Measurements from ENCODE around the gene ZMYM2.

DNA sequence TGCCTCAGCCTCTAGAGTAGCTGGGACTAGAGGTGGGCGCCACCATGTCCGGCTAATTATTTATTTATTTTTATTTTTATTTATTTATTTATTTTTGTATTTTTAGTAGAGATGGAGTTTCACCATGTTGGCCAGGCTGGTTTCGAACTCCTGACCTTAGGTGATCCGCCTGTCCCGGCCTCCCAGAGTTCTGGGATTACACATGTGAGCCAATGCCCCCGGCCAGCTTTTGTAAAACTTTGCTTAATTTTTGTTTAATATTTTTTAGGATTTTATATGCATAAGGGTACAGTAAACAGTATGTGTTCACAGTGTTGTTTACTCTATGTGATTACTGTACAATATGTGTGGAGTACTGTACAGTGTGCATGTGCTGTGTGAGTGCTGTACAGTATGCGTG, 98.7 kb downstream of the ZMYM2 start:
- TF ChIP-seq YY1 (IDR thresholded peaks at IDR 0.05; ENCODE audit: insufficient read depth, insufficient read length) (no peak), ZNF274 (IDR thresholded peaks at IDR 0.05; ENCODE audit: low read depth, low read length) (no peak), SUZ12 (IDR thresholded peaks at IDR 0.05; ENCODE audit: extremely low read depth, insufficient read depth, insufficient read length) (no peak)

All from NT2/D1 (cell line).